ENCODE measurements around the gene JMJD1C. TPM values are rescaled to one million over a fixed set of nuclear protein-coding genes. Genes with fewer than 3 reads are reported as not detected.

JMJD1C gene
- total RNA-seq, 2 experiments from 2014 or later, result 99.2 to 118 TPM

DNA sequence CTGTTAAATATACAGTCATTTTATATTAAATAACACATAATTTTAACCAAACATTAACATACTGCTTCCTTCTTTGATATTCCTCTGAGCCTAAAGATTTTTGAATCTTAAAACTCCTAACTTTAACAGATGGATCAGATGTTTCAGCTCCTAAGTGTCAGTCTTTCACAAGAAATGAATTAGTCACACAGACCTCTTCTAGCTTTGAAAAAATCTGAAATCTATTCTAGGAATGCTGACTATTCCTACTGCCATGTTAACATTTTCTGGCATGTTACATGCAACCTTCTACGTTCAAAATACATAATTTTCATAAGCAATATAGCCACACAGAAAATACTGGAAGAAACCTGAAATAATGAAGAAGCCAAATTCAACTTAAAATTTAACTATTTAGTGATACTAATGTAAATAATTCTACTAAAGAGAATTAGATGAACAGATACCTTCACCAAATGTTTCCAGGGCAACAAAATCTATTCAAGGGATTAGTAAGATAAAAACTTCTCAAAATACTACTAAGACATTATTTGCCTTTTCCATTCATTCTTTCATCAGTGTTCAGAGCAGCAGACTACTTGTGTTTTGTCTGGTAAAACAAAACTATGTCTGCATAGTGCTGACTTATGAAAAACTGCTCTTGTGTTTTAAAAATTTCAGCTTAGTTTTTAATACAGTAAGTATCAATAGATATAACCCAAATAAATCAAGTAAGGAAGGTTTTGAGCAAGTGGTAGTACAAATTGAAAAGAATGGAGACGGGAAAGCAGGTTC lies 9.2 kb downstream of the JMJD1C start:
- H3K4me3 ChIP-seq (ENCODE audit: low read depth, low read length, poor library complexity, severe bottlenecking), result no peak overlapping the region
- ChIA-PET CTCF (ENCODE audit: unreplicated experiment) (no interaction called here), POLR2A (interaction anchor here (0.5 to 1.2 kb wide), 2 partner anchors 35 to 212 kb away, joined by 3 read pairs; no protein-coding TSS in a partner anchor)
- BruUV-seq (replicated peaks), result no TSS peak
- H2AFZ ChIP-seq (ENCODE audit: low read length), result no peak overlapping the region
- H3K27ac ChIP-seq (ENCODE audit: low read depth, low read length, poor library complexity, severe bottlenecking), result no peak overlapping the region
- TF ChIP-seq EZH2phosphoT487 (IDR thresholded peaks at IDR 0.05; ENCODE audit: borderline replicate concordance, low read depth, low read length) (no peak), CTCF (conservative IDR thresholded peaks at IDR 0.05; ENCODE audit: low read length) (no peak)
- H3K79me2 ChIP-seq (ENCODE audit: insufficient read depth, low read depth, low read length), result no peaks in the 10 kb centered on the region; the same call in 1 of the 2 replicates
- intact Hi-C loops (cut with micrococcal nuclease; ENCODE audit: unreplicated experiment), result no loop called here
- H3K4me2 ChIP-seq (ENCODE audit: low read length), result no peak overlapping the region
- H3K9me2 ChIP-seq (ENCODE audit: insufficient read depth, low read length), result 0 out of 2 replicates have a peak, but pooled peaks cover 2% of the 10 kb centered on the region
- no peaks in the 10 kb centered on the region for H3K36me3 ChIP-seq (ENCODE audit: insufficient read depth, low read length)
- H3K4me1 ChIP-seq (ENCODE audit: insufficient read depth, low read length, poor library complexity, severe bottlenecking), result no peaks in the 10 kb centered on the region
- peaks cover 9% of the 10 kb centered on the region for H4K20me1 ChIP-seq (ENCODE audit: insufficient read depth, low read length)
- H3K9me3 ChIP-seq (ENCODE audit: low read length), result 0 out of 2 replicates have a peak, but pooled peaks cover 5% of the 10 kb centered on the region
- DNase-seq (ENCODE audit: low spot score), result no peak

DNA sequence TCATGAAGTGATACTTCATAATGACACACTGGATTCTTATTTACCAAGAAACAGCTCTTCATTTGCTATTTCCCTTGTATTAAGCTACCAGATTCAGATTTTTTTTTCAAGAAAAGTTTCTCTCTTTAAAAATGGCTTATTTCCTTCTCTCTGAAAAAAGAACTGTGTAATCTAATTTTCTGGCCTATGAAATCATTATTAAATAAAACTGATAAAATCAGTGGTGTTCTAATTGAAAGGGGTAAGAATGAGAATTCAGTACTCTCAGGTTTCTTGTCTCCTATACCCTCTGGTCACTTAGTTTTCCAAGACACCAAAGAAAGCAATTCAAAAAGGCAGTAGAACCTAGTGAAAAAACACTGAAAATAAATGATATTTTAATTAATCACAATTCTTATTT lies 10.3 kb downstream of the JMJD1C start:
- DNase-seq (ENCODE audit: low spot score), result no peak
- POLR2A ChIA-PET, result interaction anchor here (0.7 kb wide), 1 partner anchor 9 kb away, joined by 4 read pairs; no protein-coding TSS in a partner anchor
- no peak overlapping the region for H3K4me3 ChIP-seq (ENCODE audit: low read depth, low read length, poor library complexity, severe bottlenecking)
- H3K36me3 ChIP-seq (ENCODE audit: insufficient read depth, low read length), result no peaks in the 10 kb centered on the region
- 0 out of 2 replicates have a peak, but pooled peaks cover 5% of the 10 kb centered on the region for H3K9me3 ChIP-seq (ENCODE audit: low read length)
- H2AFZ ChIP-seq (ENCODE audit: low read length), result no peak overlapping the region
- H3K4me1 ChIP-seq (ENCODE audit: insufficient read depth, low read length, poor library complexity, severe bottlenecking), result no peaks in the 10 kb centered on the region
- H3K9me2 ChIP-seq (ENCODE audit: insufficient read depth, low read length), result 0 out of 2 replicates have a peak, but pooled peaks cover 2% of the 10 kb centered on the region
- no peak for TF ChIP-seq EZH2phosphoT487 (IDR thresholded peaks at IDR 0.05; ENCODE audit: borderline replicate concordance, low read depth, low read length)
- TF ChIP-seq CTCF (conservative IDR thresholded peaks at IDR 0.05; ENCODE audit: low read length), result no peak
- H3K79me2 ChIP-seq (ENCODE audit: insufficient read depth, low read depth, low read length), result no peaks in the 10 kb centered on the region
- H4K20me1 ChIP-seq (ENCODE audit: insufficient read depth, low read length), result no peaks in the 10 kb centered on the region; the same call in 1 of the 2 replicates
- no peak overlapping the region for H3K4me2 ChIP-seq (ENCODE audit: low read length)
- no peak overlapping the region for H3K27ac ChIP-seq (ENCODE audit: low read depth, low read length, poor library complexity, severe bottlenecking)
- CTCF ChIA-PET (ENCODE audit: unreplicated experiment), result no interaction called here
- intact Hi-C loops (cut with micrococcal nuclease; ENCODE audit: unreplicated experiment), result no loop called here
- no TSS peak for BruUV-seq (replicated peaks)

DNA sequence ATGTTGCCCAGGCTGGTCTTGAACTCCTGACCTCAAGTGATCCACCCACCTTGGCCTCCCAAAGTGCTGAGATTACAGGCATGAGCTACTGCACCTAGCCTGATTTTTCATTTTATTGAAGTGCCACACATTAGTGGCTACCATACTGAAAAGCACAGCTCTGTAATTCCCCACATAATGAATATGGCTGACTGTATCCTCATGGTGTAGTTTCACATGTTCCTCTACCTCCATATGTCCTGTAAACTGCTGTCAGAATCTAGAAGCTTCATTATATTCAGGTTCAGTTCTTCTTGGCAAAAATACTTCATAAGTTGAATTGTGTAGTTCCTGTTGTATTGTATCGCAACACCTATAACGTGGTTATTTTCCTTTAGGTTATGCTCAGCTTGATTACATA lies 11.1 kb downstream of the JMJD1C start:
- Histone ChIP-seq H3K9me3 (ENCODE audit: low read length) (0 out of 2 replicates have a peak, but pooled peaks cover 5% of the 10 kb centered on the region), H3K27ac (ENCODE audit: low read depth, low read length, poor library complexity, severe bottlenecking) (no peak overlapping the region), H3K4me1 (ENCODE audit: insufficient read depth, low read length, poor library complexity, severe bottlenecking) (peaks cover 5% of the 10 kb centered on the region), H3K36me3 (ENCODE audit: insufficient read depth, low read length) (no peaks in the 10 kb centered on the region), H3K9me2 (ENCODE audit: insufficient read depth, low read length) (0 out of 2 replicates have a peak, but pooled peaks cover 2% of the 10 kb centered on the region), H3K4me2 (ENCODE audit: low read length) (no peak overlapping the region), H4K20me1 (ENCODE audit: insufficient read depth, low read length) (no peaks in the 10 kb centered on the region; the same call in 1 of the 2 replicates), H3K4me3 (ENCODE audit: low read depth, low read length, poor library complexity, severe bottlenecking) (no peak overlapping the region), H2AFZ (ENCODE audit: low read length) (no peak overlapping the region), H3K79me2 (ENCODE audit: insufficient read depth, low read depth, low read length) (no peaks in the 10 kb centered on the region)
- DNase-seq (ENCODE audit: low spot score), result no peak
- intact Hi-C loops (cut with micrococcal nuclease; ENCODE audit: unreplicated experiment), result no loop called here
- ChIA-PET CTCF (ENCODE audit: unreplicated experiment) (no interaction called here), POLR2A (interaction anchor here (0.6 to 1.0 kb wide), 3 partner anchors 65 to 94 kb away, joined by 3 to 4 read pairs (median 3); no protein-coding TSS in a partner anchor)
- BruUV-seq (replicated peaks), result no TSS peak
- TF ChIP-seq CTCF (conservative IDR thresholded peaks at IDR 0.05; ENCODE audit: low read length) (no peak), EZH2phosphoT487 (IDR thresholded peaks at IDR 0.05; ENCODE audit: borderline replicate concordance, low read depth, low read length) (no peak)
